Right renal pelvis (tissue), 4 donors: ENCODE results near the gene STAT1. TPM values are rescaled to one million over a fixed set of nuclear protein-coding genes. Genes with fewer than 3 reads are reported as not detected.

Experiments used
- DNase-seq, 4 donors: peaks; one replicate each; pipeline ENCODE4 v3.0.0-alpha.2; 2013; ENCODE audit warnings: low read depth in 4 of 4, low spot score in 3 of 4, missing footprints in 1 of 4
- polyA plus RNA-seq, 4 donors: library from polyadenylated mRNA; unstranded; fragments of 120-200 nt; gene quantifications; one replicate each; pipeline ENCODE4 v1.2.1, GENCODE V29; 2013; ENCODE audit not compliant: insufficient read length in 4 of 4

STAT1 gene
- polyA plus RNA-seq, 4 donors = 118 to 145 (median 133) TPM

GRCh38 chr2:190927301-190927700 lies 86.7 kb downstream of the STAT1 start:
- no peak for DNase-seq

- DNase-seq = no peak
Measured at GRCh38 chr2:190922376-190922775, 91.6 kb downstream of the STAT1 start.

GRCh38 chr2:190920085-190920484 lies 93.9 kb downstream of the STAT1 start:
- no peak for DNase-seq

Other genes with a start within 250 kb of the STAT1 start
- gene GLS, start 133.3 kb downstream of the STAT1 start, polyA plus RNA-seq = 100 to 1,000 TPM; 240 to 315 (median 282) TPM
- gene STAT4, start 136.8 kb upstream of the STAT1 start, polyA plus RNA-seq = 1 to 10 TPM; 6.5 to 9.4 (median 9.4) TPM
- gene MYO1B, start 231.2 kb upstream of the STAT1 start, polyA plus RNA-seq = 100 to 1,000 TPM; 101 to 126 (median 119) TPM